Caco-2 (cell line): ENCODE data around the gene SYNGR1. TPM values are rescaled to one million over a fixed set of nuclear protein-coding genes. Genes with fewer than 3 reads are reported as not detected.

Experiments used
- BruUV-seq: library from RNA; stranded (reverse); fragments of 400-500 nt; replicated peaks from 2 replicates; lab custom pipeline; 2021; lab: Mats Ljungman, UMichigan
- CTCF ChIA-PET: fragments of 300-600 bp; sonication (Branson Sonifier 250); formaldehyde crosslinking; loops from one replicate; lab custom pipeline; 2022; ENCODE audit warnings: antibody characterized with exemption; lab: Charles Lee
- POLR2A ChIA-PET: fragments of 300-600 bp; sonication (Branson Sonifier 250); formaldehyde crosslinking; loops from one replicate; lab custom pipeline; 2022; ENCODE audit warnings: antibody characterized with exemption; lab: Charles Lee
- DNase-seq, 2 experiments: peaks; one replicate each; pipeline versions ENCODE4 v3.0.0 to v3.0.0-alpha.2; 2020 to 2022
- H3K27me3 ChIP-seq: replicated peaks from 2 replicates; pipeline ENCODE4 v1.6.0; 2011; ENCODE audit warnings: low read length; ENCODE audit not compliant: control insufficient read depth, insufficient read depth
- H3K36me3 ChIP-seq: 2 replicates; pipeline ENCODE4 v1.5.1; 2011; ENCODE audit warnings: low read length; ENCODE audit not compliant: control insufficient read depth, insufficient read depth
- H3K4me1 ChIP-seq: fragments of 250-450 bp; sonication (Bioruptor Pico); 2 replicates; pipeline ENCODE4 v1.5.1; 2020; ENCODE audit warnings: mild to moderate bottlenecking
- H3K4me3 ChIP-seq: 2 replicates; pipeline ENCODE4 v1.5.1; 2011; ENCODE audit warnings: low read depth, mild to moderate bottlenecking, control low read depth, low read length
- H3K9me3 ChIP-seq: fragments of 250-450 bp; sonication (Bioruptor Pico); 2 replicates; pipeline ENCODE4 v1.5.1; 2020; ENCODE audit warnings: mild to moderate bottlenecking, moderate library complexity
- H3K27ac Mint-ChIP-seq: one replicate; pipeline ENCODE4 v1.8.0; 2022; ENCODE audit warnings: mixed read lengths; ENCODE audit not compliant: unreplicated experiment
- H3K27me3 Mint-ChIP-seq: one replicate; pipeline ENCODE4 v1.8.0; 2022; ENCODE audit warnings: mixed read lengths; ENCODE audit not compliant: insufficient read depth, unreplicated experiment
- H3K36me3 Mint-ChIP-seq: one replicate; pipeline ENCODE4 v1.8.0; 2022; ENCODE audit warnings: mild to moderate bottlenecking, mixed read lengths; ENCODE audit not compliant: insufficient read depth, unreplicated experiment
- H3K4me1 Mint-ChIP-seq: one replicate; pipeline ENCODE4 v1.8.0; 2022; ENCODE audit warnings: low read depth, mixed read lengths; ENCODE audit not compliant: unreplicated experiment
- H3K4me3 Mint-ChIP-seq: one replicate; pipeline ENCODE4 v1.8.0; 2022; ENCODE audit warnings: mild to moderate bottlenecking, moderate library complexity, mixed read lengths; ENCODE audit not compliant: unreplicated experiment
- H3K9me3 Mint-ChIP-seq: one replicate; pipeline ENCODE4 v1.8.0; 2022; ENCODE audit warnings: mixed read lengths; ENCODE audit not compliant: unreplicated experiment
- CTCF ChIP-seq, 2 experiments: fragments of 200-600 bp in 1 of 2; IDR thresholded peaks; 1 replicate in 1 of 2; 2 replicates in 1 of 2; pipeline versions ENCODE4 v1.5.1 to v1.8.0; 2011 to 2022; ENCODE audit warnings: antibody characterized with exemption in 1 of 2, control low read depth in 1 of 2, inconsistent platforms in 1 of 2, low read depth in 1 of 2, low read length in 1 of 2, mild to moderate bottlenecking in 1 of 2, moderate library complexity in 1 of 2; ENCODE audit not compliant: insufficient read depth in 1 of 2, severe bottlenecking in 1 of 2, unreplicated experiment in 1 of 2
- intact Hi-C: fragments of 100-400 bp; cut with micrococcal nuclease; formaldehyde crosslinking; loops from one replicate; pipeline ENCODE4 v1.10.0; 2022; ENCODE audit not compliant: unreplicated experiment
- total RNA-seq: library from RNA; stranded (reverse); gene quantifications from 2 replicates; pipeline ENCODE4 v1.2.3, GENCODE V29; 2022

The SYNGR1 gene
- total RNA-seq, 1 experiment from 2014 or later, result 20.2 TPM

GRCh38 chr22:39374801-39375200 is 25.0 kb downstream of the SYNGR1 start:
- H3K36me3 Mint-ChIP-seq, result no peaks in the 10 kb centered on the region

GRCh38 chr22:39375646-39376045 is 25.9 kb downstream of the SYNGR1 start:
- H3K4me1 Mint-ChIP-seq, result no peaks in the 10 kb centered on the region
- no peaks in the 10 kb centered on the region for H3K4me1 ChIP-seq
- H3K4me3 Mint-ChIP-seq, result no peak overlapping the region

More at GRCh38 chr22:39374801-39375200, 25.0 kb downstream of the SYNGR1 start:
- H3K4me3 ChIP-seq, result no peak overlapping the region
- H3K4me1 ChIP-seq, result no peaks in the 10 kb centered on the region
- no peak overlapping the region for H3K4me3 Mint-ChIP-seq
- no peak for TF ChIP-seq CTCF (IDR thresholded peaks at IDR 0.05; ENCODE audit: insufficient read depth in 1 of 2, low read depth in 1 of 2, low read length in 1 of 2, severe bottlenecking in 1 of 2, unreplicated experiment in 1 of 2)
- H3K27me3 ChIP-seq, result no peaks in the 10 kb centered on the region
- ChIA-PET POLR2A (no interaction called here), CTCF (no interaction called here)
- H3K27ac Mint-ChIP-seq, result no peak overlapping the region
- no peak for DNase-seq
- no peaks in the 10 kb centered on the region for H3K9me3 Mint-ChIP-seq
- no peaks in the 10 kb centered on the region for H3K4me1 Mint-ChIP-seq
- no TSS peak for BruUV-seq
- H3K36me3 ChIP-seq, result no peaks in the 10 kb centered on the region
- H3K9me3 ChIP-seq, result no peaks in the 10 kb centered on the region
- intact Hi-C loops, result no loop called here
- H3K27me3 Mint-ChIP-seq, result no peaks in the 10 kb centered on the region

More at GRCh38 chr22:39375646-39376045, 25.9 kb downstream of the SYNGR1 start:
- H3K36me3 Mint-ChIP-seq, result no peaks in the 10 kb centered on the region
- H3K27me3 Mint-ChIP-seq, result no peaks in the 10 kb centered on the region
- ChIA-PET CTCF (no interaction called here), POLR2A (no interaction called here)
- Histone ChIP-seq H3K4me3 (no peak overlapping the region), H3K36me3 (no peaks in the 10 kb centered on the region), H3K27me3 (no peaks in the 10 kb centered on the region), H3K9me3 (no peaks in the 10 kb centered on the region)
- no peaks in the 10 kb centered on the region for H3K9me3 Mint-ChIP-seq
- no peak overlapping the region for H3K27ac Mint-ChIP-seq
- TF ChIP-seq CTCF (IDR thresholded peaks at IDR 0.05; ENCODE audit: insufficient read depth in 1 of 2, low read depth in 1 of 2, low read length in 1 of 2, severe bottlenecking in 1 of 2, unreplicated experiment in 1 of 2), result no peak
- BruUV-seq, result no TSS peak
- intact Hi-C loops, result no loop called here
- no peak for DNase-seq
